ENCODE data around the gene LAMA3. TPM values are rescaled to one million over a fixed set of nuclear protein-coding genes. Genes with fewer than 3 reads are reported as not detected.

Gene LAMA3
- total RNA-seq, 2 donors from 2014 or later = 33.2 to 98.0 TPM

GRCh38 chr18:23855721-23856120 lies 166.5 kb downstream of the LAMA3 start:
- intact Hi-C loops (cut with DNase I, micrococcal nuclease) = no loop called here
- DNase-seq (no peak), ATAC-seq (no peak)

GRCh38 chr18:23856466-23857163 lies 167.4 kb downstream of the LAMA3 start:
- DNase-seq (no peak), ATAC-seq (peak; percentile 30)
- intact Hi-C loops (cut with DNase I, micrococcal nuclease) = no loop called here

GRCh38 chr18:23857164-23857552 lies 167.9 kb downstream of the LAMA3 start:
- intact Hi-C loops (cut with DNase I, micrococcal nuclease) = no loop called here
- ATAC-seq (no peak), DNase-seq (no peak)

DNA sequence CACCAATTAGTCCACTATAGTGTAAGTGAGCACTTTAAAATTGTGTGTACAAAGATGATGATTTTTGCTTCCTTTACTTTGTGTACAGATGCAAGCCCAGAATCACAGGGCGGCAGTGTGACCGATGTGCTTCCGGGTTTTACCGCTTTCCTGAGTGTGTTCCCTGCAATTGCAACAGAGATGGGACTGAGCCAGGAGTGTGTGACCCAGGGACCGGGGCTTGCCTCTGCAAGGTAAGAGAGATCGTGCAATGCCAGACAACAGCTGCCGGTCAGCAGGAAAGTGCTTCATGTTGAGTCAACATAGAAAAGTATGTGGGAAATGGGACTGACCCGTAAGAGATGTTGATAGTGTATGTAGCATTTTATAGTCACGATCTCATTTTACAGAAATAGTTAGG lies 168.5 kb downstream of the LAMA3 start:
- ATAC-seq (peak; percentile 30), DNase-seq (no peak)
- intact Hi-C loops (cut with DNase I, micrococcal nuclease) = no loop called here

GRCh38 chr18:23859466-23860336 lies 170.4 kb downstream of the LAMA3 start:
- DNase-seq (no peak), ATAC-seq (peak; percentile 84)
- intact Hi-C loops (cut with DNase I, micrococcal nuclease) = no loop called here

DNA sequence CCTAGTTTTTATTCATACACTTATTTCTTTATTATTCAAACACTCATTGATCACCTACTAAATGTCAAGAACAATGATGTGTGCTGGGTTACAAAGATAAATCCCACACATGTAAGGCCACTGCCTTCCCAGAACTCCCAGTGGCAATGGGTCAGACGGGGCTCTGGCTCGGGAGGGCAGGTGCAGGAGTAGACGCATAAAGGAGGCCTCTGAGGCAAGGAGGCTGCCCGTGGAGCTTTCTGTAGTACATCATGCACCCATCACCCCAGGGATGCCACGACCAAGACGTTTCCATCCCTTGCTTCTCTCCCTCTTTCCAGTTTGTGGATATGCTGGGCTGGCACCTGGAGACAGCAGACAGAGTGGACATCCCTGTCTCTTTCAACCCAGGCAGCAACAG lies 172.1 kb downstream of the LAMA3 start:
- no peak for DNase-seq
- intact Hi-C loops (cut with DNase I, micrococcal nuclease) = no loop called here
- ATAC-seq = no peak

DNA sequence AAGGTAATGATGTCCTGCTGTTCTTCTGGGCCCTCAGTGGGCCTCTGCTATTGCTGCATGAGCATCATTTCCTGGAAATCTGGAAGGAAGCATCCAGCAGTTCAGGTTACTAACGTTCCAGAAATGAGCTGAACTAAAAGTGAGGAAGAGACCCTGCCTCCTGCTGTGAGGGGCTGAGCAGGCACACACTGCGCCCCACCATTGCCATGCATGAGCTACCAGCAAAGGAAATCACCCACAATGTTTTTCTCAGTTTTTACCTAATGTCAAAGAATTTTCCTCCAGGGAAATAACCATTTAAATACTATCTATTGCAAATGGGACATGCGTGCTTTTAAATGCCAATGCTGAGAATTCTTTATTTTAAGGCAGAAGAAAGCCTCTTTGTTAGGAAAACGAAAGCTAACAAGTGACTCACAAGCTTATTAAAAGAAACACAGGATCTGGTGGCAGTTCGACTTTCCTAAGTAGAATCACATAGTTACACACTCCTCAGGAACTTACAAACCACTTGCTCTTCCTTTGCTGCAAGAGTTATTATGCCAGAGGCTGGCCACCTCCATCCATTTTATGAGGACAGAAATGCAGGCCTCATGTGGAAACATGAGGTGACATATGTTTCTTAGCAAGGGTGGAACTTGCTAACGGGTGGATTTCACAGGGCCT lies 172.7 kb downstream of the LAMA3 start:
- intact Hi-C loops (cut with DNase I, micrococcal nuclease) = no loop called here
- ATAC-seq (no peak), DNase-seq (no peak)

DNA sequence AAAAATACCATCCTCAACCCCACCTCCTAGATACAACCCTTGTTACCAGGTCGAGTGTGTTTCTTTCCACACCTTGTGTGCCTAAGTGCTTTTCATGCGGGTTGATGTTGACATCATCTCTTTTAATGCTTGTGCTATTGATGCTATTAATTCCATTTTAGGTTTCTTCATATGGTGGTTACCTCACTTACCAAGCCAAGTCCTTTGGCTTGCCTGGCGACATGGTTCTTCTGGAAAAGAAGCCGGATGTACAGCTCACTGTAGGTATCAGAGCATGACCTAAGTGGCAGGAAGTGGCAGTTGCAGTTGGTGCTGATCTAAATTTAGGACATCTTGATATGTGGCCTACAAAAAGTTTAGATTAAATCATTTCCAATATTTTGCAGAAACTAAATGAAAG lies 175.4 kb downstream of the LAMA3 start:
- intact Hi-C loops (cut with DNase I, micrococcal nuclease) = no loop called here
- ATAC-seq (no peak), DNase-seq (no peak)

GRCh38 chr18:23867006-23867405 lies 177.8 kb downstream of the LAMA3 start:
- DNase-seq (no peak), ATAC-seq (no peak)
- intact Hi-C loops (cut with DNase I, micrococcal nuclease) = no loop called here

DNA sequence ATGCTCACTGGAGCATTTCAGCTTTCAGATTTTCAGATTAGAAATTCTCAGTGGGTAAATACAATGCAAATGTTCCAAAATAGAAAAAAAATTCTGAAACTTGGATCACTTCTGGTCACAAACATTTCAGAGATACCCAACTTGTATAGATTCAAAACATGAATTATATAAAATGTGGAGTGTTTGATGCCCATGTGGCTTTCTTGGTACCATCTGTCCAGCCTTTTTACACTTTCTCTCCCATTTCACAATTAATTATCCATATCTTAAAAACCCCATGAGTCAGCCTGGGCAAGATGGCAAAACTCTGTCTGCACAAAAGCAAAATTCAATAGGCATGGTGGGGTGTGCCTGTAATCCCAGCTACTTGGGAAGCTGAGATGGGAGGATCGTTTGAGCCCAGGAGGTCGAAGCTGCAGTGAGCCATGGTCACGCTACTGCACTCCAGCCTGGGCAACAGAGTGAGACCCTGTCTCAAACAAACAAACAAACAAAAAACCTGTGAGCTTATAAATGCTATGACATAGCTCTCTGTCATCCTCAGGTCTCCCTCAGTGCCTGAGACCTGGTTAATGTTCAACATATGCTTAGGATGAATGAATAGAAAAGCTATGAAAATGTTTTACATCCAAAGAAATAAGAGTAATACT lies 179.0 kb downstream of the LAMA3 start:
- DNase-seq (no peak), ATAC-seq (no peak)
- intact Hi-C loops (cut with DNase I, micrococcal nuclease) = no loop called here

DNA sequence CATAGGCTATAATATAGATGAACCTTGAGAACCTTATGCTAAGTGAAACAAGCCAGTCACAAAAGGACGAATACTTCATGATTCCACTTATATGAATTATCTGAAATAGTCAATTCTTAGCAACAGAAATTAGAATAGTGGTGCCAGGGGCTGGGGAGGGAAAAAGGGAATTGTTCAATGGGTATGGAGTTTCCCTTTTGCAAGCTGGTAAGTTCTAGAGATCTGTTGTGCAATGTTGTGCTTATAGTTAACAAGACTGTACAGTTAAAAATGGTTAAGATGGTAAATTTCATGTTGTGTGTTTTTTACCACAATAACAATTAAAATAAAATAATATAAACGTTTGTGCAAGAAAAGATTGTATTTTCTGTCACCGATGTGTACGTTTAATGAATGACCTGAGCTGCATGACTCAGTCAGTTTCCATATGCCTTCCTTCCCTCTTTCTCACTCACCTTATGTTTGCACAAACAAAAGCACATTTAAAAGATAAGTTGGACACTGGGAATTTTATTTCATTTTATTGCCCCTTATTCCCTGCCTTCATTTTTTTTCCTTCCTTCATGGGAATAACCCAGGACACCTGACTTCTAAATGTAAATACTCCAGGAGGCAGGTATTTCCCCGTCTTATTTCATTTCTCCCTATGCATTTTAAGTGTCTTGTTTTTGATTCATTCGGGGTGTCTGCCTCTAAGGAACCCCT lies 181.6 kb downstream of the LAMA3 start:
- intact Hi-C loops (cut with DNase I, micrococcal nuclease) = no loop called here
- no peak for DNase-seq
- ATAC-seq = peak; percentile 58

DNA sequence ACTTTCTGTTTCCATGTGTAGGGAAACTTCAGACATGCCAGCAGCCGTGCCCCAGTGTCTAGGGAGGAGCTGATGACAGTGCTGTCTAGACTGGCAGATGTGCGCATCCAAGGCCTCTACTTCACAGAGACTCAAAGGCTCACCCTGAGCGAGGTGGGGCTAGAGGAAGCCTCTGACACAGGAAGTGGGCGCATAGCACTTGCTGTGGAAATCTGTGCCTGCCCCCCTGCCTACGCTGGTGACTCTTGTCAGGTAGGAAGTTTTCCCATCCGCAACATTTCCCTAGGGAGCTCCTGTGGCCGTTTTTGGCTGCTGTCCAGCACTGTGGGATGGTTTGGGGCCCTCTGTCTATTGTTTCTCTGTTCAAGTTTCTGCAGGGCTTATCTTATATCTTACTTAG lies 182.2 kb downstream of the LAMA3 start:
- ATAC-seq (peak; percentile 56), DNase-seq (peak; percentile 61 to 71)
- intact Hi-C loops (cut with DNase I, micrococcal nuclease) = no loop called here

GRCh38 chr18:23872701-23873550 lies 183.7 kb downstream of the LAMA3 start:
- ATAC-seq = peak; percentile 87
- peak; percentile 84 to 93 for DNase-seq
- intact Hi-C loops (cut with DNase I, micrococcal nuclease) = no loop called here

- intact Hi-C loops (cut with DNase I, micrococcal nuclease) = no loop called here
- ATAC-seq (no peak), DNase-seq (no peak)
Measured at GRCh38 chr18:23875966-23876895, 187.0 kb downstream of the LAMA3 start.

DNA sequence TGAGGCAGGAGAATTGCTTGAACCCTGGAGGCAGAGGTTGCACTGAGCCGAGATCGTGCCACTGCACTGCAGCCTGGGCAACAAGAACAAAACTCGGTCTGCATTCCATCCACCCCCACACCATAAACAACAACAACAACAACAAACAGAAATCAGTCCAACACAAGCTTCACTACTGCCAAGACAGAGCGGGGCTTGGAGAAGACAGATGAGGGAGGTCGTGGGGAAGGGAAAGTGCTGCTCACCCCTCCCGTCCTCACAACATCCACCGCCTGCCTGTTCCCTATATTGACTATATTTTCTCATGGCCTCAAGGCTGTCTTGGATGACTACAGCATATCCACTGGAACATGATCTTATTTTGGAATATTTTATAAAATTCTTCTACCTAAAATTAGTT lies 187.7 kb downstream of the LAMA3 start:
- intact Hi-C loops (cut with DNase I, micrococcal nuclease) = no loop called here
- DNase-seq (no peak), ATAC-seq (no peak)

DNA sequence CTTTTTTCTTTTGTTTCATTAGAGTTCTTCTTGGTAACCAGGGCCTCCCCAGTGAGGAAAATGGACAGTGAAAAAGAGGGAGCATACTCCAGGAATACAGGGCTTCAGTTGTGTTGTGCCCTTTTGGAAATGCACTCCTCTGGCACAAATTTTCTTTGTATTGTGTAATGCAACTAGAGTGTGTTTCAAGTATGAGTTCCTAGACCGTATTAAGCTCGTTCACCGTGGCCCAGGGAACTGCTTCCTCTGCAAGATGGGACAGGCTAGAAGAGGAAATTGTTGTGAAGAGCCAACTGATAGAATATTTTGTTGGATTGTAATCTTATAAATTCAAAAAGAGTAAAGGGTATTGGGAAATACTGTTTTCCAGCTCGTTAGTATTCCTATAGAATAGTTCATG lies 188.1 kb downstream of the LAMA3 start:
- no peak for ATAC-seq
- intact Hi-C loops (cut with DNase I, micrococcal nuclease) = no loop called here

GRCh38 chr18:23878336-23878900 lies 189.2 kb downstream of the LAMA3 start:
- intact Hi-C loops (cut with DNase I, micrococcal nuclease) = no loop called here
- DNase-seq (no peak), ATAC-seq (no peak)

More for the DNA sequence above, 188.1 kb downstream of the LAMA3 start:
- DNase-seq = no peak

Data from left colon (tissue), 2 donors.